ENCODE results near the gene HIP1. TPM values are rescaled to one million over a fixed set of nuclear protein-coding genes. Genes with fewer than 3 reads are reported as not detected.

The HIP1 gene
- total and polyA plus RNA-seq, 9 of the 15 experiments (the other 6 are each of a cell fraction or from before 2014, with no cell fraction given) = 2.4 to 13.7 (median 9.5) TPM

DNA sequence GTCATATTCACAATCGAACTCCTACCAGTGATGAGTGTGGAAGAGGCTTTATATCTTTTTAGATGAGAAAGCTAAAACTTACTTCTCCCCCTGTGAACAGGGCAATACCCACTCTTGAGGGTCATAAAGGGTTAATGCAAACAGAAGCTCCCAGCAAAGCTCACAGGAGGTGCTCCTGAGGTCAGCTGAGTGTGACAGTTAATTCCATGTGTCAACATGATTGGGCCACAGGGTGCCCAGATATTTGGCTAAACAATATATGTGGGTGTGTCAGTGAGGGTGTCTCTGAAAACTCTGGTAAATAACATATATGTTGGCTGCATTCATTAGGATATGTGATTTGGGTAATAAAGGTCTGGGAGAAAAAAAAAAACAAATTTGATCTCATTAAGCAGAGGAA is 86.0 kb downstream of the HIP1 start (continued):
- TF ChIP-seq, protein P1, sequence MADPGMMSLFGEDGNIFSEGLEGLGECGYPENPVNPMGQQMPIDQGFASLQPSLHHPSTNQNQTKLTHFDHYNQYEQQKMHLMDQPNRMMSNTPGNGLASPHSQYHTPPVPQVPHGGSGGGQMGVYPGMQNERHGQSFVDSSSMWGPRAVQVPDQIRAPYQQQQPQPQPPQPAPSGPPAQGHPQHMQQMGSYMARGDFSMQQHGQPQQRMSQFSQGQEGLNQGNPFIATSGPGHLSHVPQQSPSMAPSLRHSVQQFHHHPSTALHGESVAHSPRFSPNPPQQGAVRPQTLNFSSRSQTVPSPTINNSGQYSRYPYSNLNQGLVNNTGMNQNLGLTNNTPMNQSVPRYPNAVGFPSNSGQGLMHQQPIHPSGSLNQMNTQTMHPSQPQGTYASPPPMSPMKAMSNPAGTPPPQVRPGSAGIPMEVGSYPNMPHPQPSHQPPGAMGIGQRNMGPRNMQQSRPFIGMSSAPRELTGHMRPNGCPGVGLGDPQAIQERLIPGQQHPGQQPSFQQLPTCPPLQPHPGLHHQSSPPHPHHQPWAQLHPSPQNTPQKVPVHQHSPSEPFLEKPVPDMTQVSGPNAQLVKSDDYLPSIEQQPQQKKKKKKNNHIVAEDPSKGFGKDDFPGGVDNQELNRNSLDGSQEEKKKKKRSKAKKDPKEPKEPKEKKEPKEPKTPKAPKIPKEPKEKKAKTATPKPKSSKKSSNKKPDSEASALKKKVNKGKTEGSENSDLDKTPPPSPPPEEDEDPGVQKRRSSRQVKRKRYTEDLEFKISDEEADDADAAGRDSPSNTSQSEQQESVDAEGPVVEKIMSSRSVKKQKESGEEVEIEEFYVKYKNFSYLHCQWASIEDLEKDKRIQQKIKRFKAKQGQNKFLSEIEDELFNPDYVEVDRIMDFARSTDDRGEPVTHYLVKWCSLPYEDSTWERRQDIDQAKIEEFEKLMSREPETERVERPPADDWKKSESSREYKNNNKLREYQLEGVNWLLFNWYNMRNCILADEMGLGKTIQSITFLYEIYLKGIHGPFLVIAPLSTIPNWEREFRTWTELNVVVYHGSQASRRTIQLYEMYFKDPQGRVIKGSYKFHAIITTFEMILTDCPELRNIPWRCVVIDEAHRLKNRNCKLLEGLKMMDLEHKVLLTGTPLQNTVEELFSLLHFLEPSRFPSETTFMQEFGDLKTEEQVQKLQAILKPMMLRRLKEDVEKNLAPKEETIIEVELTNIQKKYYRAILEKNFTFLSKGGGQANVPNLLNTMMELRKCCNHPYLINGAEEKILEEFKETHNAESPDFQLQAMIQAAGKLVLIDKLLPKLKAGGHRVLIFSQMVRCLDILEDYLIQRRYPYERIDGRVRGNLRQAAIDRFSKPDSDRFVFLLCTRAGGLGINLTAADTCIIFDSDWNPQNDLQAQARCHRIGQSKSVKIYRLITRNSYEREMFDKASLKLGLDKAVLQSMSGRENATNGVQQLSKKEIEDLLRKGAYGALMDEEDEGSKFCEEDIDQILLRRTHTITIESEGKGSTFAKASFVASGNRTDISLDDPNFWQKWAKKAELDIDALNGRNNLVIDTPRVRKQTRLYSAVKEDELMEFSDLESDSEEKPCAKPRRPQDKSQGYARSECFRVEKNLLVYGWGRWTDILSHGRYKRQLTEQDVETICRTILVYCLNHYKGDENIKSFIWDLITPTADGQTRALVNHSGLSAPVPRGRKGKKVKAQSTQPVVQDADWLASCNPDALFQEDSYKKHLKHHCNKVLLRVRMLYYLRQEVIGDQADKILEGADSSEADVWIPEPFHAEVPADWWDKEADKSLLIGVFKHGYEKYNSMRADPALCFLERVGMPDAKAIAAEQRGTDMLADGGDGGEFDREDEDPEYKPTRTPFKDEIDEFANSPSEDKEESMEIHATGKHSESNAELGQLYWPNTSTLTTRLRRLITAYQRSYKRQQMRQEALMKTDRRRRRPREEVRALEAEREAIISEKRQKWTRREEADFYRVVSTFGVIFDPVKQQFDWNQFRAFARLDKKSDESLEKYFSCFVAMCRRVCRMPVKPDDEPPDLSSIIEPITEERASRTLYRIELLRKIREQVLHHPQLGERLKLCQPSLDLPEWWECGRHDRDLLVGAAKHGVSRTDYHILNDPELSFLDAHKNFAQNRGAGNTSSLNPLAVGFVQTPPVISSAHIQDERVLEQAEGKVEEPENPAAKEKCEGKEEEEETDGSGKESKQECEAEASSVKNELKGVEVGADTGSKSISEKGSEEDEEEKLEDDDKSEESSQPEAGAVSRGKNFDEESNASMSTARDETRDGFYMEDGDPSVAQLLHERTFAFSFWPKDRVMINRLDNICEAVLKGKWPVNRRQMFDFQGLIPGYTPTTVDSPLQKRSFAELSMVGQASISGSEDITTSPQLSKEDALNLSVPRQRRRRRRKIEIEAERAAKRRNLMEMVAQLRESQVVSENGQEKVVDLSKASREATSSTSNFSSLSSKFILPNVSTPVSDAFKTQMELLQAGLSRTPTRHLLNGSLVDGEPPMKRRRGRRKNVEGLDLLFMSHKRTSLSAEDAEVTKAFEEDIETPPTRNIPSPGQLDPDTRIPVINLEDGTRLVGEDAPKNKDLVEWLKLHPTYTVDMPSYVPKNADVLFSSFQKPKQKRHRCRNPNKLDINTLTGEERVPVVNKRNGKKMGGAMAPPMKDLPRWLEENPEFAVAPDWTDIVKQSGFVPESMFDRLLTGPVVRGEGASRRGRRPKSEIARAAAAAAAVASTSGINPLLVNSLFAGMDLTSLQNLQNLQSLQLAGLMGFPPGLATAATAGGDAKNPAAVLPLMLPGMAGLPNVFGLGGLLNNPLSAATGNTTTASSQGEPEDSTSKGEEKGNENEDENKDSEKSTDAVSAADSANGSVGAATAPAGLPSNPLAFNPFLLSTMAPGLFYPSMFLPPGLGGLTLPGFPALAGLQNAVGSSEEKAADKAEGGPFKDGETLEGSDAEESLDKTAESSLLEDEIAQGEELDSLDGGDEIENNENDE (IDR thresholded peaks at IDR 0.05; ENCODE audit: low read depth, low read length) = no peak
- TF ChIP-seq, protein P2, sequence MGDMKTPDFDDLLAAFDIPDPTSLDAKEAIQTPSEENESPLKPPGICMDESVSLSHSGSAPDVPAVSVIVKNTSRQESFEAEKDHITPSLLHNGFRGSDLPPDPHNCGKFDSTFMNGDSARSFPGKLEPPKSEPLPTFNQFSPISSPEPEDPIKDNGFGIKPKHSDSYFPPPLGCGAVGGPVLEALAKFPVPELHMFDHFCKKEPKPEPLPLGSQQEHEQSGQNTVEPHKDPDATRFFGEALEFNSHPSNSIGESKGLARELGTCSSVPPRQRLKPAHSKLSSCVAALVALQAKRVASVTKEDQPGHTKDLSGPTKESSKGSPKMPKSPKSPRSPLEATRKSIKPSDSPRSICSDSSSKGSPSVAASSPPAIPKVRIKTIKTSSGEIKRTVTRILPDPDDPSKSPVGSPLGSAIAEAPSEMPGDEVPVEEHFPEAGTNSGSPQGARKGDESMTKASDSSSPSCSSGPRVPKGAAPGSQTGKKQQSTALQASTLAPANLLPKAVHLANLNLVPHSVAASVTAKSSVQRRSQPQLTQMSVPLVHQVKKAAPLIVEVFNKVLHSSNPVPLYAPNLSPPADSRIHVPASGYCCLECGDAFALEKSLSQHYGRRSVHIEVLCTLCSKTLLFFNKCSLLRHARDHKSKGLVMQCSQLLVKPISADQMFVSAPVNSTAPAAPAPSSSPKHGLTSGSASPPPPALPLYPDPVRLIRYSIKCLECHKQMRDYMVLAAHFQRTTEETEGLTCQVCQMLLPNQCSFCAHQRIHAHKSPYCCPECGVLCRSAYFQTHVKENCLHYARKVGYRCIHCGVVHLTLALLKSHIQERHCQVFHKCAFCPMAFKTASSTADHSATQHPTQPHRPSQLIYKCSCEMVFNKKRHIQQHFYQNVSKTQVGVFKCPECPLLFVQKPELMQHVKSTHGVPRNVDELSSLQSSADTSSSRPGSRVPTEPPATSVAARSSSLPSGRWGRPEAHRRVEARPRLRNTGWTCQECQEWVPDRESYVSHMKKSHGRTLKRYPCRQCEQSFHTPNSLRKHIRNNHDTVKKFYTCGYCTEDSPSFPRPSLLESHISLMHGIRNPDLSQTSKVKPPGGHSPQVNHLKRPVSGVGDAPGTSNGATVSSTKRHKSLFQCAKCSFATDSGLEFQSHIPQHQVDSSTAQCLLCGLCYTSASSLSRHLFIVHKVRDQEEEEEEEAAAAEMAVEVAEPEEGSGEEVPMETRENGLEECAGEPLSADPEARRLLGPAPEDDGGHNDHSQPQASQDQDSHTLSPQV (IDR thresholded peaks at IDR 0.05) = no peak
- no peak for TF ChIP-seq ZNF668 (CRISPR knock-in tag; IDR thresholded peaks at IDR 0.05)
